T47D (cell line): ENCODE data around the gene SOCS3.

Source experiments
- DNase-seq, 2 experiments: peaks; one replicate each; pipeline versions ENCODE4 v3.0.0 to v3.0.0-alpha.2; 2011 to 2012; ENCODE audit warnings: low read depth in 1 of 2, low spot score in 1 of 2
- JUND ChIP-seq: IDR thresholded peaks from 2 replicates; pipeline ENCODE4 v1.6.1; 2012; ENCODE audit warnings: low read depth
- in situ Hi-C: cut with HindIII; loops from 2 replicates; pipeline ENCODE4 v1.10.0; 2016; ENCODE audit warnings: low sequenced_read_pairs, low pct_unique_long_range_greater_than_20kb

SOCS3 gene

DNA sequence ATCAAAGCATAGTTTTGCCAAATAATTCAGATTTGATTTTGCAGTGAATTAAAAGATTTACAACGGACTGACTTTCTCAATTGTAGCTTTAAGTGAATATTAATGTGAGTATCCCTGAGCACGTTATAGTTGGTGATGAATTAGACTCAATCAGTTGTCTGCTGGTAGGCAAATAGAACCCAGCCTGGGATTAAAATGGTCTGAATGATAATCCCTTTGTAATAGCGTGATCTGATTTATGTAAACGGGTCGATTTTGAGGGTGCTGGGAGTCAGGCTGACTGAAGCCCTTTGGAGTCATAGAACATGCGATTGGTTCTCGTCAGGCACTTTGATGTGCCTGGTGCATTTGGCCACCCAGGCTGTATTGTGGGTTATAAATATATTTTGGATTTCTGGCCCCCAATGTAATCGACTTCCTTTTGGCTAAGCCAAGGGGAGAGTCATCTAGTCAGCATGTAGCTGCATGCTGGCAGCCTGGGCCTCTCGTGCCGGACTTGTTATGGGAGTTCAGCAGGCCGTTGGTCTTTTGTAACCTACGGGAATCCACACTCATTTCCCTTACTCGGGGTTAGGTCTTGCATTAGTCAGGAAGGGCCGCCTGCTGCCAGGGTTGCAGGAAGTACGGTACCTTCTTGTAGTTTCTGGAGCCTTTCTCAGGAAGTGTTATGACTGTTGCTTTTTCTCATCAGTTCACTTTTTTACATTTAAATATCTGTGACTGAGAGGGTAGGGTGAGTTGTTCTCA lies 24.0 kb upstream of the SOCS3 start:
- no peak for DNase-seq
- no peak for TF ChIP-seq JUND
- in situ Hi-C loops: no loop called here

DNA sequence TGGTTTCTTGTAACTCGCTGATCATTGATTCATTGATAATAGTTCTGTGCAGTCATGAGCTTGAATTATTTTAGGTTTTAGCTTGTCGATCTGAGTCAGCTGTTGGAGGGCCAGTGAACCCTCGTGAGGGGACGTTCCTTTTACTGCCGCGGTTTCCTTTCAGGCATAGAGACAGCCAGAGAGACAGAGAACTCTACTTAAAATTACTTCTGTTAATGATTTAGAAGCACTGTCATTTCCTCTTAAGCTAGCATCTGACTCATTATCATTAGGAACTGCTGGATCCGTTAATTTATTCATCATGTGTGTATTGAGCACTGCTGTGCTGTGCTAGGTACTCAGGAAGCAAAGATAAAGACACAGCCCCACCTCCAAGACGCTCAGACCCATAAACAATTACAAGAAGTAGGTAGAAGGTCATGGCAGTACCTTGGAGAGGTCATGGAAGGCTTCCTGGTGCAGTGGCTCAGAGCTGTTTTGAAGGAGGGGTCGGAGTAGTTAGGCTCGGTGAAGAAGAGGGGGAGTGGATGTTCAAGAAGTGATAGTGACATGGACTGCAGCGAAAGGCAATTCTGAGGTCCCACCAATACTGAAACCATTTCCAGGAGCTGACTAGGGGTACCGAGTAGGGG lies 21.8 kb upstream of the SOCS3 start:
- in situ Hi-C loops: no loop called here
- no peak for TF ChIP-seq JUND
- no peak for DNase-seq

DNA sequence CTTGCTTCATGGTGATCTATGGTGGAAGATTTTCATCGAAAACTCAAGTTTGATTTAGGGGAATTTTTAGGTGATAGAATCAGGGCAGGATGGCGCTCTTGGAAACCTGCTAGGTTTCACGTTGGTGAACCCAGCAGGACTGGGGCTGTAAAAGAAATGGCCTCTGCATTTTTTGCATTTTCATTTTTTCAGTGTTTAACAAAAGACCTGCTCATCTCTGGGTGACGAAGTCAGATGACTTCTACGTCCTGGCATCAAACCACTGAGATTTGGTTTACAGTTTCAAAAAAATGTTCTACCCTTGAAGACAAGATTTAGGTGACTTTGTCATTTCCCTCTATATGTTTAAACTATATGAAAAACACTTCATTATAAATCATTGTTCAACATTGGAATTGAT lies 20.5 kb upstream of the SOCS3 start:
- no peak for TF ChIP-seq JUND
- no peak for DNase-seq
- in situ Hi-C loops: no loop called here

DNA sequence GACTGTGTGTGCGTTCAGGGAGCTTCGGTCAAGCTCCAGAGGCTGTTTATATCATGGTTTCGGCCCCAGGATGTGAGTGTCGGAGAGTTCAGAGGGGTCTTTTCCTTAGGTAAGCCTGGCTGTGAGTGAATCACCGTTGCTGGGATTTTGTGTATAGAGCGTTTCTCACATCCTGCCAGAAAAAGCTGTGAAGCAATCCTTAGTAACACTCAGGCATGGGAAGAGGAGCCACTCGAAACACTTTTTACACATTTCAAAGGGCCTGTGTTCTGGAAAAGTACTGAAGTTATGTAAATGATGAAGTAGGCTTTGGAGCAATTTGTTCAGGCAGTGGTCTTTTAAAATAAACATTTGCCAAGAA lies 19.2 kb upstream of the SOCS3 start:
- no peak for TF ChIP-seq JUND
- DNase-seq: no peak
- in situ Hi-C loops: no loop called here

DNA sequence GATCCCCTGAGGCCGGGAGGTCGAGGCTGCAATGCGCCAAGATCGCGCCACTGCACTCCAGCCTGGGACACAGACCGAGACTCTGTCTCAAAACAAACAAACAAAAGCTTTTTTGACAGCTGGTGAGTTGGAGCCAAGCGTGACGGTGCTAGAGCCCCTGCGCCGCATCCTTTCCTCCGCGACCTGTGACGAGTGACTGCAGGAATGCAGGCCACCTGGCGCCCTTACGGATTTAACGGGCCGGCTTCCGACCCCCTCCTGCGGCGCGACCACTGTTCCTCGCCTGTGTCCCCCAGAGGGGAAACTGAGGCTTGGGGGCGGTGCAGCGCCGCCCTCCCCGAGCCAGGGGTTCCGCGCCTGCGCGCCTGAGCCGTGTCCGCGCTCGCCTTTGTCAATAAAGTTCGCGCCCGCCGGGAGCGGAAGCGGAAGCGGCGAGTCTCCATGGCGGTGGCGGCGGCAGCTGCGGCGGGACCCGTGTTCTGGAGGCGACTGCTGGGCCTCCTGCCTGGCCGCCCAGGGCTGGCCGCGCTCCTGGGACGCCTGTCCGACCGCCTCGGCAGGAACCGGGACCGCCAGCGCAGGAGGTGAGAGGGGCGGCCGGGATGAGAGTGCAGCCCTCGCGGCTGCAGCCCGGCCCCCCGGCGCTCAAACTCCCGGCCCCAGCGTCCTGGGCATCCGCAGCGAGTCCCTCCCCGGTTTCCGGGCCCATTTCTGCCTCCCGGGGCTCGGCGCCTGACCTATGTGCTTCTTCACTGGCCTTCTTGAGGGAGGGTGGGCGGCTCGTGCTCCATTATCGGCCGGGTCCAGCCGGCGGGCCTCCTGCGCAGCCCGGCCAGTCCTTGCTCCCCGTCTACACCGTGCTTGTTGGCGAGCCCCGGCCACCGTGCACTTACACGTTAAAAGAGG lies 18.6 kb upstream of the SOCS3 start, which contains the start of gene PGS1:
Gene PGS1 (plus strand): TSS at position 425 of the 906 bp plus-strand sequence. CDS start 17 bp downstream, at position 442.
- in situ Hi-C loops: no loop called here
- DNase-seq: peak; percentile 84 to 87
- no peak for TF ChIP-seq JUND

DNA sequence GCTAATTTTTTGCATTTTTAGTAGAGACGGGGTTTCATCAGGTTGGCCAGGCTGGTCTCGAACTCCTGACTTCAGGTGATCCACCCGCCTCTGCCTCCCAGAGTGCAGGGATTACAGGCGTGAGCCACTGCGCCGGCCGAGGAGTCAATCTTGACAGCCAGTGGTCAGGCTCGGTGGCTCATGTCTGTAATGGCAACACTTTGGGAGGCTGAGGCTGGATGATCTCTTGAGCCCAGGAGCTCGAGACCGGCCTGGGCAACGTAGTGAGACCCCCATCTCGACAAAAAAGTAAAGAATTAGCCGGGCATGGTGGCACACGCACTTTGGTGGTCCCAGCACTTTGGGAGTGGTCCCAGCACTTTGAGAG lies 18.0 kb upstream of the SOCS3 start:
- DNase-seq: no peak
- TF ChIP-seq JUND: no peak
- in situ Hi-C loops: no loop called here

DNA sequence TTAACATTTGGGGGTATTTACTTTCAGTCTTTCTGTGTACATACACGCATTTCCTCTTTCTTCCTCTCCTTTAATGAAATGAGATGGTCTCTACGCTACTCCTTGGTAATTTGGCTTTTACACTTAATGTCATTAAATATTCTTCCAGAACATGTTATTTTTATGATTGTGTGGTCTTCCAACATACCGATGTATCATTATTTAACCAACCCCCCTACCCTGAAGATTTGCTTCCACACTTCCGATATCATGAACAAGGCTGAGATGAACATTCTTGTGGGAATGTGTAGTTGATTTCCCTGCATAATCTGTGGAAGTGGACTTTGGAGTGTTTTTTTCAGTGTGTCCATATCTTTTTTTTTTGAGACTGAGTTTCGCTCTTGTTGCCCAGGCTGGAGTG lies 16.3 kb upstream of the SOCS3 start:
- DNase-seq: no peak
- in situ Hi-C loops: no loop called here
- TF ChIP-seq JUND: no peak

DNA sequence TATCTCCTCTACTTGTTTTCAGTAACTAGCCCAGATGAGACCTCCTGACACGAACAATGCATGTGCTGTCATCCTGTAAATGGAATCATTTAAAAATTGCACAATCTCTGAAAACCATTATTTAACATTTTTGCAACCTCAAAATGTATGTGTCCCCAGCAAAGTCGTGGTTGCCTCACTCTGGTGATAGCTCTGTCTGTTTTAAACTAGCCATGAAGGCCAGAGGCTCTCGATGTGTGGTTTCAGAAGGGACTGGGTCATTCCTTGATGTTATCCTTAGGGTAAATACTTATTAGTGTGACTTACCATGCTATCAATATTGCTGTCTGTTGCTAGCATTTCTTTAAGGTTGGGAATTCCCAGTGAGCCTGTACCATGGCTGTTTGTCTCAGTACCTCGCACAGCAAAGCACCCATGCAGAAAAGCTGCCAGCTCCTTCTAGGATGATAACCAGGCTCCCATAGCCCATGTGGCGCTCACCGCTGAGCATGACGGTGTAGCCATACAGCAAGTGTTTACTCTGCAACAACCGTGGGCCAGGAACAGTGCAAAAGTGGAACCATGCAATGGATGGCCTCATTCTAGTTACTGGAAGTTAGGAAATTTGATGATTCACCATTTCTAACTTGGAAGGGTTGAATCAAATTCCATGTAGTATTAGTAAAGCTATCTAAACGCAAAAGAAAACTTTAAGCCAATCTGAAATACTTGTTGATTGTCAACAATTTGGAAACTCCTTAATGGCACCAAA lies 15.7 kb upstream of the SOCS3 start:
- in situ Hi-C loops: no loop called here
- no peak for TF ChIP-seq JUND
- DNase-seq: no peak

DNA sequence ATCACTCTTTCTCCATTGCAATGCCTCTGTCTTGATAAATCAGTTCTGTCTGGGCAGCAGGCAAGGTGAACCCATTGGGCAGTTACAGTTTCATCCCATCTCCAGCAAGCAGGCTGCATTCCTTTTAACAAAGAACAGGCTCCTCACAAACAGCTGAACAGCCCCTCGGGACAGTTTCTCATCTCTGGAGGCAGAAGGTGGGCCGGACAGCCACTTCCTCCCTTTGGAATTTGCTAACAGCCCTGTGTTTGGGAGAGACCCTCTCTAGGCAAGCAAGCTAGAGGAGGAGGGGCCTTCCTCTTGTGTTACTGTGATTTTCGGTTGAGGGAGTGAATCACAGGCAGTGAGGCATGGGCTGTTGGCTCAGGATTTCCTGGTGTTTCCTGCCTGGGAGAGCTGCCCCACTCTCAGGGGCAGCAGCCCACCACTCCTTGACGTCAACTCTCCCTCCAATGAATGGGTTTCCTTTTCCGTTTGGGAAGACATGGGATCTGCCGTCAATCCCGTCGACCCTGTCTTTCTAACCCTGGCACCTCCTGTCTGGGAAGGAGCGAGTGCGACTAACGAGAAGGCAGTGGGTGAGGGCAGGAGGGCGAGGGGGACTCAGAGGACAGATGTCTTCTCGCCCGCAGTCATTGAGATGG lies 14.9 kb upstream of the SOCS3 start:
- in situ Hi-C loops: no loop called here
- no peak for DNase-seq
- no peak for TF ChIP-seq JUND

DNA sequence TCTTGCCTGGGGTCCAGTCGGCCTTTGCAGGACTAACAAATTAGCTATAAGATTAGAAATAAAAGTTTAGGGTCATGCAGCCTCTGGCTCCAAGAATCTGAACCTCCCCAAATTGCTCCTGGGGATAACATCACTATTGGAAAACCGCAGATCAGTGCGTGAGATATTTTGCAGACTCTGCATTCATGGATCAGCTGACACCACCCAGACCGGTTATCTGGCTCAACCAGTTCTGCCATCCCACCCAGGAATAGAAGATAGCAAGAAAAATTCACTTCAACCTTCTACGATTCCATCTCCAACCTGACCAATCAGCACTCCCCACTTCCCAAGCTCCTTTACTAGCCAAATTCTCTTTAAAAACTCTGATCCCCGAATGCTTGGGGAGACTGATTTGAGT lies 14.3 kb upstream of the SOCS3 start:
- DNase-seq: peak in 1 of 2 experiments; percentile 82
- TF ChIP-seq JUND: no peak
- in situ Hi-C loops: no loop called here

DNA sequence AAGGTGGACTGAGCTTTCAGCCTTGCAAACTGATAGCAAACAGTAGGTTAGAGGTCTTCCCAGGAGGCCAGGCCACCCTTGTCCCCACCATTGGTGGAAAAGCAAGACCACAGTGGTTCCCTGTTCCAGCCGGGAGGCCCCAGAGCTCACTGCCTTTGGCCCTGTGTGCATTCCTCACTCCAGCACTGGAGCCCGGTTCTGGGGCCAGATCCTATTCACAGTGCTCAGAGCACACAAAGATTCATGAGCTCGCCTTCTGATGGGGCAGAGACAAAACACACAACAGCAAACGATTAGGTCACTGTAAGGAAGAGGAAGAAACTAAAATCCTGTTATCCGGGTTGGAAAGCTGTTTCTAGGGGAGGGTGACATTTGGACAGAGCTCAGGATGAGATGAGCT lies 13.0 kb upstream of the SOCS3 start:
- DNase-seq: peak in 1 of 2 experiments; percentile 47
- in situ Hi-C loops: no loop called here
- no peak for TF ChIP-seq JUND

DNA sequence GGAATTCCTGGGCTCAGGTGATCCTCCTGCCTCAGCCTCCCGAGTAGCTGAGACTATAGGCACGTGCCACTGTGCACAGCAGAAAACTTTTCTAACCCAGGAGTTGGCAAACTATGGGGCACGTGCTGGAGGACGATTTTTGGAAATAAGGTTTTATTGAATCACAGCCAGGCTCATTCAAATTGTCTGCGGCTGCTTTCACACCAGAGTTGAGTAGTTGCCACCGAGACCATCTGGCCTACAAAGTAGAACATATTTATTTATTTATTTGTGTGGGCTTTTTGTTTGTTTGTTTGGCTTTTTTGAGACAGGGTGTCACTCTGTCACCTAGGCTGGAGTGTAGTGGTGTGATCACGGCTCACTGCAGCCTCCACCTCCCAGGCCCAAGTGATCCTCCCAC lies 11.2 kb upstream of the SOCS3 start:
- TF ChIP-seq JUND: no peak
- no peak for DNase-seq
- in situ Hi-C loops: no loop called here
